ENCODE results near the gene TBC1D22B.
"Not testable (repeated sequence)": the region's sequence is repeated elsewhere in the genome, so short reads cannot be mapped to it uniquely, and the experiment has no call there.

The TBC1D22B gene

GRCh38 chr6:37293426-37293825, 35.9 kb downstream of the TBC1D22B start:
- TF ChIP-seq ZNF560 (tag by site-specific recombination; IDR thresholded peaks at IDR 0.05; ENCODE audit: borderline replicate concordance) (no peak), ZNF398 (tag by site-specific recombination; IDR thresholded peaks at IDR 0.05) (no peak), CTCF (tag by site-specific recombination; IDR thresholded peaks at IDR 0.05) (no peak), ZNF274 (IDR thresholded peaks at IDR 0.05; ENCODE audit: low read length) (no peak), ZNF274 (tag by site-specific recombination; IDR thresholded peaks at IDR 0.05; ENCODE audit: borderline replicate concordance) (no peak), FEZF1 (tag by site-specific recombination; IDR thresholded peaks at IDR 0.05) (no peak), KLF7 (tag by site-specific recombination; IDR thresholded peaks at IDR 0.05; ENCODE audit: borderline replicate concordance) (no peak), KLF10 (tag by site-specific recombination; IDR thresholded peaks at IDR 0.05) (no peak), ZNF488 (tag by site-specific recombination; IDR thresholded peaks at IDR 0.05) (no peak), PRDM10 (tag by site-specific recombination; IDR thresholded peaks at IDR 0.05) (no peak), MYNN (tag by site-specific recombination; IDR thresholded peaks at IDR 0.05; ENCODE audit: borderline replicate concordance) (no peak), ZNF37A (tag by site-specific recombination; IDR thresholded peaks at IDR 0.05) (no peak), ZNF571 (tag by site-specific recombination; IDR thresholded peaks at IDR 0.05) (no peak)
- Histone ChIP-seq H3K27ac (ENCODE audit: extremely low read depth, low read depth, low read length) (no peak overlapping the region), H3K9me3 (ENCODE audit: control insufficient read depth, insufficient read depth, low read depth, low read length) (no peaks in the 10 kb centered on the region), H3K4me1 (ENCODE audit: control insufficient read depth, insufficient read depth, low read length) (no peaks in the 10 kb centered on the region), H3K36me3 (ENCODE audit: control insufficient read depth in 2 of 2, insufficient read depth in 1 of 2, low read length in 2 of 2) (peaks cover 28 to 64% of the 10 kb centered on the region in 2 experiments), H3K4me3 (ENCODE audit: low read depth, low read length) (no peak overlapping the region)
- CTCF ChIA-PET, result interaction anchor here (0.6 to 4.3 kb wide), 6 partner anchors 10 to 271 kb away, joined by 3 to 25 read pairs (median 4); no protein-coding TSS in a partner anchor
- POLR2A ChIA-PET, result no interaction called here

GRCh38 chr6:37297637-37298036, 40.1 kb downstream of the TBC1D22B start:
- not testable (repeated sequence) for H3K9me3 ChIP-seq (ENCODE audit: control insufficient read depth, insufficient read depth, low read depth, low read length); H3K4me1 ChIP-seq (ENCODE audit: control insufficient read depth, insufficient read depth, low read length); H3K4me3 ChIP-seq (ENCODE audit: low read depth, low read length); H3K27ac ChIP-seq (ENCODE audit: extremely low read depth, low read depth, low read length)
- H3K36me3 ChIP-seq (ENCODE audit: control insufficient read depth in 2 of 2, insufficient read depth in 1 of 2, low read length in 2 of 2), result peaks cover 21 to 48% of the 10 kb centered on the region in 2 experiments
- POLR2A ChIA-PET, result interaction anchor here (0.6 kb wide), 1 partner anchor 40 kb away, joined by 3 read pairs; the partner anchor contains the start of gene TBC1D22B
- CTCF ChIA-PET, result interaction anchor here (0.6 to 1.0 kb wide), 3 partner anchors 240 to 1272 kb away, joined by 3 read pairs; no protein-coding TSS in a partner anchor
- TF ChIP-seq ZNF146 (tag by site-specific recombination; IDR thresholded peaks at IDR 0.05), result peak; percentile 84

All from HEK293 (cell line).